NOMO-1 (cell line): ENCODE measurements around the gene PIK3CB.

Experiments used
- DNase-seq, 2 experiments: peaks; one replicate each; lab custom pipeline; 2025; ENCODE audit not compliant: unreplicated experiment in 2 of 2; lab: John Stamatoyannopoulos, UW

The PIK3CB gene

DNA sequence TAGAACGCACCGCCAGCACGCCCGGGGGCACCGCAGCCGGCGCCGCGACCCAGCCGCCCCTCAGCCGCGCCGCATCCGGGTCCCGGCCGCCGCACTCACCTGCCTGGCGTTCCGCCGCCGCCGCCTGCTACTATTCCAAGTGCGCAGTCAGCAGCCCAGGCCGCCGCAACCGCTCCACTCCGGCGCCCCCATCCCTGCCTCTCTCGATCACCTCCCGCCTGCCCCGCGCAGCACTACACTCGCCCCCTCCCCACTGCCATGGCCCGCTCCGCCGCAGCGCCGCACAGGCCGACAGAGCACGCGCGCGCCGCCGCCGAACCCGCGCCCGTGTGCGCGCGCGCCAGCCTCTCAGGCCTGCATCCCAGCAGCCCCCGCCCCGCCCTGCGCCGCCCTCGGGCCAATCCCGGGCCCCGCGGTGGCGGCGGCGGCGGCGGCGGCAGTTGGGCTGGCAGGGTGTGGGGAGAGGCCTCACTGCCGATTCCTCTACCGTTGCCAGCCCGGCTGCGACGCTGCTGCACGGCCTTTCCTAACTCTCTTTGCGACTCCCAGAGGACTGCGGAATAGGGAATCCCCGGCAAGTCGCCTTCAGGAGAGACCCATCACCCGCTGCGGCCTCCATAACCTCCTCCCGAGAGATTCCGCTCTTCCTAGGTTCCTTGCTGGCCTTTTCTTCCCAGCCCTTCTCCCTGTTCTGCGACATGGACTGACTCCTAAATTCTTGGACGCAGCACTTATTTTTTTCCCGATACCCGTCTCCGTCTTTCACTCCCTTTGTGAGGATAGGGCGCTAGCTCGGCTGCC, at the start of gene PIK3CB:
Gene PIK3CB, minus strand, starts transcription at position 333 of the 801 bp plus-strand sequence. CDS start 75,585 bp downstream, outside the sequence.
- DNase-seq: peak; percentile 88 to 98

DNA sequence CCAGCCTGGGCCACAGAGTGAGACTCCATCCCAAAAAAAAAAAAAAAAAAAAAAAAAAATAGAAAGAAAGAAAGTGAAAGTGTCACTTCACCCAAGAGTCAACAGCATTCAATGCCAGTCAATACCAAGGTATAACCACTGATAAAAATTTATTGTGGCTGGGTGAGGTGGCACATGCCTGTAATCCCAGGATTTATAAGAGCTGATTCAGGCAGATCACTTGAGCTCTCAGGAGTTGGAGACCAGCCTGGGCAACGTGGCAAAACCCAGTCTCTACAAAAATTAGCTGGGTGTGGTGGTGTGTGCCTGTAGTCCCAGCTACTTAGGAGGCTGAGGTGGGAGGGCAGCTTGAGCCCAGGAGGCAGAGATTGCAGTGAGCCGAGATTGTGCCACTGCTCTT, 46.5 kb upstream of the PIK3CB start:
- no peak for DNase-seq

DNA sequence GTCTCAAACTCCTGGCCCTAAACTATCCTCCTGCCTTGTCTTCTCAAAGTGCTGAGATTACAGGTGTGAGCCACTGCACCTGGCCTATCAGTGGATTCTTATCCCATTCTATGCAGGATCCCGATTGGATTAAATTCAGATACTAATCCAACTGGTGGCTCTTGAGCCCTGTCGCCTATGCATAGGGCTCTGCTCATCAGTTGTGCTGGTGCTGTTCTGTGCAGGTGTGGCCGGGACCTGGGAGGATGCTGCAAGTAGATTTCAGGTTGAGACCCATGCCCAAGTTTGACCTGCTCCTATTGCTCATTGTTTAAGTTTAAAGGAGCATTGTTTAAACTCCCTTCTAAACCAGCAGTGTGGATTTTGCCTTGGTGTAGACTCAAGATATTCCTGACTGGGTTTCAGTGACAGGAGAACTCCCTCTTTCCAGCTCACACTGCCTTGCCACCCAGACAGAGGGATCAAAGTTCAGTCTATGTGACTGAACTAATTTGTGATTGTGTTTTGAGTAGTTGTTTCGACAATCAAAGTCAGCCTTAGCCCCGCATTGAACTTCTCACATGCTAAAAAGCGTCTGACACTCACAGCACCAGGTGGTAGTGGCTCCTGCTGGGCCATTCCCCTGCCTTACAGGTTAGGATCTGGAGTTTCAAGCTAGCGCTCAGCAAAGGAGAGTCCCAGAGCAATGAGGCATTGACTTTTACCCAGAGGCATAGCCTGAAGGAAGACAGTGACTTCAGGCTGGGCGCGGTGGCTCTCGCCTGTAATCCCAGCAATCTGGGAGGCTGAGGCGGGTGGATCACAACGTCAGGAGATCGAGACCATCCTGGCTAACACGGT, 45.0 kb upstream of the PIK3CB start:
- DNase-seq: no peak

DNA sequence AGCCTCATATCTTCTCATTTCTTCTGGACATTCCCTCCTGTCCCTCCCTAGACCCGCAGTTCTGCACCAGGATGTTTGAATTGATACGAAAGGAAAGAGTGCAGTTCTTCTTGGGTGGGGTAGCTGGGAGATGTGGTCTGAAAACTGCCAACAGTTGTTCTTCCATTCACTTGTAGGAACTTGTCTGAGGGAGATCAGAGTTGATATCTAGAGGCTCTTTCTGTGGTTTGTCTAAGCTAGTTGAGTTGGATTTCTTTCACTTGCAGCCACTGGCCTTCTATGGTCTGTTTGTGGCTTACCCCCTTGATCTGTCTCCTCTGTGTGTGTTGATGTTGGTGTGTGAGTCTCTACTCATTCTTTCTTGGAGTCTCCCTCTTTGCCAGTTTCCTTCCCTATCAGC, 42.5 kb upstream of the PIK3CB start:
- no peak for DNase-seq

DNA sequence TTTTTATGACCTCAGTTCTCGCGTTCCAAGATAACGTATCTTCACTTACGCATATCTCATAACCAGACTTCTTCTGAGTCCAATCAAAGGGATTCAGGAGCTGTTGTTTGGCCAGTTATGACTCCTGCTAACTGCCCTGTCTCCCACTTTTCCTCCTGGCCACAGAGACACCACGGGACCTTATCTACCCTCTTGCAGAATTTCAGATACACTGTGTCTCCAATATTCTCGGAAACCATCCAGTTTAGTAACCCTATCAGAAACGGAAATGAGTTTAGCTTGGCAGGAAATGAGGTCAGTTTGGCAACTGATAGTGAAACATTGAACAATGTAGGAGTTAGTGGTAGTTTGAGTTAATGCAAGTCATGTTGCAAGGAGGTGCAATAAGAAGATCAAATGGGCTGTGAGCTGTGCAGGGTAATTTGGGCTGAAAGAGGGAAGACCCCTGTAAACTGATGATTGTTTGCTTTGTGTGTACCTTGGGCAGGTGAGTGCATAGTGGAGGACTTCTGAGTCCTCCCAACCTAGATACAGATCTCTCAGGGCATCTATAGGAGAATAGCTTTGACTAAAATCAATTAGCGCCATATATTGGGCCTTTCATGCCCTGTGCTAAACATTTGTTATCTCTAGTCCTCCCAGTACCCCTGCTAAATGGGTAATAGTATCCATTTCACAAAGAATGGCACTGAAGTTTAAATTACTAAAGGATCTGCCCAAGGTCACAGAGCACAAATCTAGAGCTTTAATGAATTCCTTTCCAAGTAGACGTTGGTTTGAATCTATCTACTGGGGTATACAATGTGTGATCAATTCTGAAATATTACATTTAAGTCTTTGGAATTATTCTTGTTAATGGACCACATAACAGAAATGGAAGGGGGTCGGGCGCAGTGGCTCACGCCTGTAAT, 41.3 kb upstream of the PIK3CB start:
- peak; percentile 79 to 93 for DNase-seq

DNA sequence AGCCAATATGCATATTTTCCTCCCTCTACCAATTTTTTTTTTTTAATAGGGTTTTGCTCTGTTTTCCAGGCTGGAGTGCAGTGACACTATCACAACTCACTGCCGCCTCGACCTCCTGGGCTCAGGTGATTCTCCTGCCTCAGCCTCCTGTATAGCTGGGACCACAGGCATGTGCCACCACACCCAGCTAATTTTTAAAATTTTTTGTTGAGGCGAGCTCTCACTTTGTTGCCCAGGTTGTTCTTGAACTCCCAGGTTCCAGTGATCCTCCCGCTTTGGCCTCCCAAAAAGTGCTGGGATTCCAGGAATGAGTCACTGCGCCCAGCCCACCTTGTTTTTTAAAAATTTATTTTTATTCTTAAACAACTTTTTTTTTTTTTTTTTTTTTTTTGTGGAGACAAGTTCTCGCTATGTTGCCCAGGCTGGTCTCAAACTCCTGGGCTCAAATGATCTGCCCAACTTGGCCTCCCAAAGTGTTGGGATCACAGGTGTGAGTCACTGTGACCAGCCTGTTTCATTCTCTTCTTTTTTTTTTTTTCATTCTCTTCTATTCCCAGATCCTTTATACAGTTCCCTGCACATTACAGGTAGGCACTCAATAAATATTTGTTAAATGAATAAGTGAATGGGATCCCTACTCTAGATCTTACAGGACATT, 40.5 kb upstream of the PIK3CB start:
- no peak for DNase-seq

DNA sequence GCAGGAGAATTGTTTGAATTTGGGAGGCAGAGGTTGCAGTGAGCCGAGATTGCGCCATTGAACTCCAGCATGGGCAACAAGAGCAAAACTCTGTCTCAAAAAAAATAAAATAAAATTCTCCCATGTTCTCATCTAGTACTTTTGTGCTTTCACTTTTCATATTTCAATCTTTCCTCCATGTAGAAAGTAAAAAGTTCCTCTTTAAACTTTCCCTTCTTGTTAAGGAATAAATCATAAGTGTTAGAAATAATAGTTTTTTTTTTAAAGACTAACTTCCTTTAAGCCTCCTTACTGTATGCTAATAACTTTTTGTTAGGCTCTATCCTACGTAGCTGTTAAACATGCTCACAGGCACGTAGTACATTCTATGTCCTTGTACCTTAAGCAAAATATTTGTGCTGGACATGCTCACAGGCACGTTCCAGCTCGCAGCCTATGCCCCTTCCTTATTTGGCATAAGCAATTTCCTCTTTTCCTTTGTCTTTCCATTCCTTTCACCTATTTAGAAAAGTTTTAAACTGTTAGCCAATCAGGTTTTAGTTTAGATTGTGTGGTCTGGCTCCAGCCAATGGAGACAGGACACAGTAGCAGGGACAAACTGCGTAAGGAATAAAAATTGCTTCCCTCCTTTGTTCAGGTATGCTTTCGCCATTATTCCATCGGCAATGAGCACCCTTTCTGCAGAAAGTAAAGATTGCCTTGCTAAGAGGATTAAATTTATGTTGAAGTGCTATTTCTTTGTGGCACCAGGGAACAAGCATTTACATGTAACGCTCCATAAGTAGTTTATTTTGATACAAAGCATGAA, 38.9 kb upstream of the PIK3CB start:
- no peak for DNase-seq

DNA sequence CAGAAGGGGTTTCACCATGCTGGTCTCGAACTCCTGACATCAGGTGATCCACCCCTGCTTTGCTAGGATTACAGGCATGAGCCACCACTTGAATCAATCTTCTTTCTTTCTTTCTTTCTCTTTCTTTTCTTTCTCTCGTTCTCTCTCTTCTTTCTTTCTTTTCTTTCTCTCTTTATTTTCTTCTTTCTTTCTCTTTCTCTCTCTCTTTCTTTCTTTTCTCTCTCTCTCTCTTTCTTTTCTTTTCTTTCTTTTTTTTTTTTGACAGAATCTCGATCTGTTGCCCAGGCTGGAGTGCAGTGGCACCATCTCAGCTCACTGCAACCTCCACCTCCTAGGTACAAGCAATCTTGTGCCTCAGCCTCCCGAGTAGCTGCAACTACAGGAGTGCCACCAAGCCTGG, 37.9 kb upstream of the PIK3CB start:
- DNase-seq: no peak

DNA sequence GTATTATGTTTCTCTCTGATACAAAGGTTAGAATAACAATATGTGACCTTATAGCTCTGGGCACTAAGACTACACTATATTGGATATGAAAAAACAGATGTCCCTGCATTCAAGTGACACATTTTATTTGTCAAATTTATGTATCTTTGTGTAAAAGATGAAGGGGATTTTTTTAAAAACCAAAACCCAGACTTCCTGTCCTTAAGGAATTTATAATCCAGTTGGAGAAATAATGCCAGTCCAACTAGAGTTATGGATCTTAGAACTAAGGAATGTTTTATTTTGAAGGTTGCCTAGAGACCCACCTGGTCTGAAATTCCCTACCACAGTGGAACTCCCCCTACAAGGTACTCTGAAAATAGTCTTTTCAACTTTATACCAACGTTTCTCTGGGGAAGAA, 33.3 kb upstream of the PIK3CB start:
- DNase-seq: no peak

DNA sequence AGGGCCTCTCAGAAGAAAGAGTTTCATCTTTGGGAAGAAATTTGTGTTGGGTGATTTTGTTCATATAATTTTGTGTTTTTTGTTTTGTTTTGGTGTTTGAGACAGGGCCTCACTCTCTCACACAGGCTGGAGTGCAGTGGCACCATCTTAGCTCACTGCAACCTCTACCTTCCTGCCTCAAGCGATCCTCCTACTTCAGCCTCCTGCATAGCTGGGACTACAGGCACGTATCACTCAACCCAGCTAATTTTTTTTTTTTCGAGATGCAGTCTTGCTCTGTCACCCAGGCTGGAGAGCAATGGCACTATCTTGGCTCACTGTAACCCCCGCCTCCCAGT, 29.0 kb upstream of the PIK3CB start:
- no peak for DNase-seq

DNA sequence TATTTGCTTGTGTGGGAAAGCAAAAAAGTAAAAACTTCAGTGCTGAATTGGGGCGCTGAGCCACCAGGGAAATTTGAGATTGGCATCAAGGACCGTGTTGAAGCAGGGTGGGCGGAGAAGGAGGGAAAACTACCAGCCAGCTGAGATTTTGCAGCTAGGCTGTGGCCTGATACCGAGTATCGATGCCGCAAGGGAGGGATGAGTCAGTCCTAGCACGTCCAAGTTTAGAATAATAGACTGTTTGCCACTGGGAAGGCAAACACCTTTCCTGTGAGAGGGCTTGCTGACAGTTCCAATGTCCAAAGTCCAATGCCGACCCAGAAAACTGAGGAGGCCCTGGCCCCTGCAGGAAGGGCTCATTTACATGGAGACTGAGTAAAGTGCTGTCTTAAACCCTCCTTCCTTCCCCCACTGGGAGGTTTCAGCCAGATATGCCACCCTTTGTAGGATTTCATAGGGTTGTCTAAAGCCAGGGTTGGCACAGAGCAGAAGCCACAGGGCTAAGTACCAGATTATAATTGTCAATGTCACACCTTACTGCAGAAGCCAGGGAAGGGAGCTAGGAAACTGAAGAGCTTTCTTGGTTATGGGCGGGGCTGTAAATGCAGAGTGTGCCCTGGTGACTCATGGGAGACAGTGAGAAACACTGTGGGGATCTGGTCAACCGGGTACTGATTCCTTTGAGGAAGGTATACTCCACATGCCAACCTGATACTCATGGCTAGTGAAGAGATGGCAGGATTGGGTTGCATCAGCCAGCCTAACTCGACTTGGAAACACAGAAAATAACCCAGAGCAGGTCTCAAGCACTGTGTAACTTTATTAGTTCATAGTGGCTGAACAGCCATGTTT, 28.4 kb upstream of the PIK3CB start:
- DNase-seq: peak; percentile 43 to 78

DNA sequence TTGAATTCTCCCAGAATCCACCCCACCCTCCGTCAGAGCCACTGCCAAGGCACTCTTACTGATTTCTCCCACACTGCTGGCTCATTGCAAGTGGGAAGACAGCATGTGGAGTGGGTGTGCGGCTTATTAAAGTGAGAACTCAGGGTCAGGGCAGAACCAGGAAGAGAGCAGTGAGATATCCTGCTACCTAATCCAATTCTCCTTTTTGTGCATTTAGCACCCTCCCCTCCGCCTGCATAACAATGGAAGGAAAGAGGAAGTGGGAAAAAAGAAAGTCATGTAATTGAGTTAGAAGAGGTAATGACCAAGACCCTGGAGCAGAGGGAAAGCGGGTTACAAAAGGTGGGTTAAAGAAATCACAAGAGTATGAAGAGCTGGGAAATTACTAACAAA, 27.8 kb upstream of the PIK3CB start:
- peak; percentile 78 to 92 for DNase-seq

DNA sequence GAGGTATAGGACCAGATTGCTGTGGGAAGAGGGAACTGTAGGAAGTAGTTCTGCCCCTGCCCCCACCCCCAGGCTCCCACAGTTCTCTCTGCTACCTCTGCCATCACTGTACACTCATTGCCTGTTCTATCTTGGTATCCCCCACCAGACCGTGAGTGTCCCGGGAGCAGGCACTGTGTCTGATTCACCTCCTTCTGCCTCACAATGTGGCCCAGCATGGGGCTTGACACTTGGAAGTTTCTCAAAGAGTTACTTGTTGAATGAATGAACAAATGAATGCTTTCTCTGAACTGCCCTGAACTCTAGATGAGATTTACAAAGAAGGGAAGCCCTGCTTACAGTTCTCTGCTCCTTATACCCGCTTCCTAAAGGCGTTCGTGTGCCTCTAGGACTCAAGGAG, 27.1 kb upstream of the PIK3CB start:
- no peak for DNase-seq

DNA sequence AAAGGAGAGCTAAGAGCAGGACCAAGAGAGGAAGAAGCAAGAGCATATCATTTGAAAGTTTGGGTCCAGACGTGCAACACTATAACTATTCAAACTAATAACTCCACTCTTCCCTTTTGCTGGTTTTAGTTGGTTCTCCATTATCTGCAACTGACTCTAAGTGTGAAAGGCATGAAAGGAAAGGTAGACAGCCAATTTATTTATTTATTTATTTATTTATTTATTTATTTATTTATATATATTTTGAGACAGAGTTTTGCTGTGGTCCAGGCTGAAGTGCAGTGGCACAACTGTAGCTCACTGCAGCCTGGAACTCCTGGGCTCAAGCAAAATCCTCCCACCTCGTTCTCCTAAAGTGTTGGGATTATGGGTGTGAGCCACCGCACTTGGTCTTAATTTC, 22.1 kb upstream of the PIK3CB start:
- no peak for DNase-seq

DNA sequence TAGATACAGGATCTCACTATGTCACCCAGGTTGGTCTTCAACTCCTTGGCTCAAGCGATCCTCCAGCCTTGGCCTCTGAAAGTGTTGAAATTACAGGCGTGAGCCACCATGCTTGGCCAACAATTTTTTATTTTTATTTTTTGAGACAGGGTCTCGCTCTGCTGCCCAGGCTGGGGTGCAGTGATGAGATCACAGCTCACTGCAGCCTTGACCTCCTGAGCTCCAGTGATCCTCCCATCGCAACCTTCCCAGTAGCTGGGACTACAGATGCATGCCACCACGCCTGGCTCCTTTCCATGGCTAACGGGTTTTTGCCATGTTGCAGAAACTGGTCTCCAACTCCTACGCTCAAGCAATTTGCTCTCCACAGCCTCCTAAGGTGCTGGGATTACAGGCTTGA, 20.2 kb upstream of the PIK3CB start:
- no peak for DNase-seq

DNA sequence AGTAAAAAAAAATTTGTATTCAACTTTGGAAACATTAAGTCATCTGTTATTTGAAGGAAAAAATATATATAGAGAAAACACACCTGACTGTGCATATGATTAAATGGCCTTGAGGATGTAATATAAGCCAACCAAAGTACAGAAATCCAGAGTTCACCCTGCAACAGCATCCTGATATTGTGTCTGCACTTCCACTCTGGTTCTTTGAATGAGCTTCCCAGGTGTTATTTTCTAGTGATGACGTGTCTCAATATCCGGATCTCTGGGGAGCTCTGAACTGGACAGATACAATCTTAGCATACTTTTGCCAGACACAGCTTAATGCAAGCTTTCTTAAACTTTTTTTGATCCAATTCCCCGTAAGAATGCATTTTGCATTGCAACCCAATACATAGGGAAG, 19.5 kb upstream of the PIK3CB start:
- no peak for DNase-seq

DNA sequence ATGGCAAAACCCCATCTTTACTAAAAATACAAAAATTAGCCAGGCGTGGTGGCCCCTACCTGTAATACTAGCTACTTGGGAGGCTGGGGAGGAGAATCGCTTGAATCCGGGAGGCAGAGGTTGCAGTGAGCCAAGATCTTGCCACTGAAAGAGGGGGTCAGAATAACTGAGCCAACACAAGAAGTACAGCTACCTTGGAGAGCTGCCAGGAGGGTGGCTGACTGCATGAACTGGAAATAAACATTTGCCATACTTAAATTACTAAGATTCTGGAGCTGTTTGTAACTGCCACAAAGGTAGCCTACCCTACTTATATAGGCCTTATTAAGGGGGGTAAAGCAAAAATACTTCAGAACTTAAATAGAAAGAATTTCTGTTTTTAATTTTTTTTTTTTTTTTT, 15.4 kb upstream of the PIK3CB start:
- DNase-seq: no peak

DNA sequence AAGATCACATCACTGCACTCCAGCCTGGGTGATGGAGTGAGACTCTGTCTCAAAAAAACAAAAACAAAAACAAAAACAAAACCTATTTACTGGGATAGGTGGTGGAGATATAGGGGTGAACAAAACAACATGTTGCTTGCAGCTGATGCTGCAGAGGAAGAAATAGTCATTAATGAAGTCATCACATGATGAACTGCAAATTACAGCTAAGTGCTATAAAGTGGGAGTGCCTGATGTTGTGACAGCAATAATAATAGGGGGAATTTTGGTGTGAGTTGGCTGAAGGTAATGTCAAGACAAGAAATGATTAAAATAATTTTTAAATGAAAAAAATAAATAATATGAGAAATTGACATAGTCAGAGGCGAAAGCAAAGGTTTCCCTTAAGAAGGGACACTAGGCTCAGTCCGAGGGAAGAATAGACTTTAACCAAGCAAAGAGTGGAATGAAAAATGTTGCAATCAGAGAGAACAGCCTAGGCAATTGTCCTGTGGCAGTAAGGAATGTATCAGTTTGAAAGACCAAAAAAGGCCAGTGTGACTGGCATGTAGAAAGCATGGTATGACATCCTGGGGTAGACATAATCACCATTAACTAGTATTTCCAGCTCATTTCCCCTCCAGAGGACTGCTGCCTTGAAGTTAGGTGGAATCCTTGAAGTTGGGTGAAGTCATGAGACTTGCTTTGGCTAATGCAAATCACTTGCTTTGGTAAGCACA, 14.7 kb upstream of the PIK3CB start:
- no peak for DNase-seq
